Neural progenitor cell (in vitro differentiated cells): Measurements from ENCODE around the gene SEZ6L2.

Experiments used
- CTCF ChIP-seq: fragments of 200-600 bp; sonication (generic); IDR thresholded peaks from 2 replicates; pipeline ENCODE4 v1.5.1; 2017; ENCODE audit warnings: antibody characterized with exemption, mild to moderate bottlenecking
- EZH2 ChIP-seq: fragments of 200-600 bp; sonication (generic); IDR thresholded peaks from 2 replicates; pipeline ENCODE4 v1.6.1; 2017; ENCODE audit warnings: antibody characterized with exemption, mild to moderate bottlenecking, moderate library complexity
- EZH2phosphoT487 ChIP-seq: fragments of 200-600 bp; sonication (generic); IDR thresholded peaks from 2 replicates; pipeline ENCODE4 v1.6.1; 2017; ENCODE audit warnings: antibody characterized with exemption

DNA sequence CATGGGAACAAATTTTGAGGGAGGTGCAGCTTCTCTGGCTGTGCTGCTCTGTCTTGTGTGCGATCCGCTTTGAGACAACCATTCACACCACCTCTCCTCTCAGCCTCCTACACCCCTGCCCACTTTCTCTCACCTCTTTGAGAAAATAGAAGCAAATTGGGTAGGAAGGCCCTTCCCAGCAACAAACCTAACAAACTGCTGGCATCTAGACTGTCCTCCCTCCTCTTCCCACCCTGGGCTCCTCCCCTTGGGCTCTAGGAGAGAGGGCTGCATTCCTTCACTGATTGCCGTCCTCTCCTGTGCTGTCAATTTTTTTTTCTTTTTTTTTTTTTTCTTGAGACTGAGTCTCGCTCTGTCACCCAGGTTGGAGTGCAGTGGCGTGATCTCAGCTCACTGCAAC, 49.8 kb downstream of the SEZ6L2 start:
- no peak for TF ChIP-seq EZH2
- TF ChIP-seq CTCF: no peak
- no peak for TF ChIP-seq EZH2phosphoT487
